Measurements from ENCODE around the gene HOOK2.
A peak's percentile ranks its signal among the peaks of the same experiment; 100 is the strongest.

The HOOK2 gene

GRCh38 chr19:12793290-12794195, 18.2 kb upstream of the HOOK2 start:
- no peaks in the 10 kb centered on the region for H3K36me3 ChIP-seq (ENCODE audit: insufficient read depth, low read length)
- H3K4me3 ChIP-seq (ENCODE audit: low read length, poor library complexity, severe bottlenecking), result peak overlapping the region; percentile 96
- H3K4me1 ChIP-seq (ENCODE audit: insufficient read depth, low read length, poor library complexity, severe bottlenecking), result peaks cover 35% of the 10 kb centered on the region
- peaks cover 21% of the 10 kb centered on the region for H3K79me2 ChIP-seq (ENCODE audit: insufficient read depth, low read length)
- peak overlapping the region; percentile 96 for H3K4me2 ChIP-seq (ENCODE audit: low read depth, low read length, poor library complexity, severe bottlenecking)
- peak overlapping the region; percentile 94 for H3K9ac ChIP-seq (ENCODE audit: low read depth, low read length, poor library complexity, severe bottlenecking)
- no peaks in the 10 kb centered on the region for H4K20me1 ChIP-seq (ENCODE audit: insufficient read depth, low read length, poor library complexity, severe bottlenecking)
- TF ChIP-seq, protein P1, sequence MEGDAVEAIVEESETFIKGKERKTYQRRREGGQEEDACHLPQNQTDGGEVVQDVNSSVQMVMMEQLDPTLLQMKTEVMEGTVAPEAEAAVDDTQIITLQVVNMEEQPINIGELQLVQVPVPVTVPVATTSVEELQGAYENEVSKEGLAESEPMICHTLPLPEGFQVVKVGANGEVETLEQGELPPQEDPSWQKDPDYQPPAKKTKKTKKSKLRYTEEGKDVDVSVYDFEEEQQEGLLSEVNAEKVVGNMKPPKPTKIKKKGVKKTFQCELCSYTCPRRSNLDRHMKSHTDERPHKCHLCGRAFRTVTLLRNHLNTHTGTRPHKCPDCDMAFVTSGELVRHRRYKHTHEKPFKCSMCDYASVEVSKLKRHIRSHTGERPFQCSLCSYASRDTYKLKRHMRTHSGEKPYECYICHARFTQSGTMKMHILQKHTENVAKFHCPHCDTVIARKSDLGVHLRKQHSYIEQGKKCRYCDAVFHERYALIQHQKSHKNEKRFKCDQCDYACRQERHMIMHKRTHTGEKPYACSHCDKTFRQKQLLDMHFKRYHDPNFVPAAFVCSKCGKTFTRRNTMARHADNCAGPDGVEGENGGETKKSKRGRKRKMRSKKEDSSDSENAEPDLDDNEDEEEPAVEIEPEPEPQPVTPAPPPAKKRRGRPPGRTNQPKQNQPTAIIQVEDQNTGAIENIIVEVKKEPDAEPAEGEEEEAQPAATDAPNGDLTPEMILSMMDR (conservative IDR thresholded peaks at IDR 0.05; ENCODE audit: low read length), result no peak
- no peak for TF ChIP-seq EZH2phosphoT487 (IDR thresholded peaks at IDR 0.05; ENCODE audit: borderline replicate concordance)
- no peaks in the 10 kb centered on the region; the same call in 1 of the 2 replicates for H3F3A ChIP-seq (ENCODE audit: low read depth)
- no peaks in the 10 kb centered on the region for H3K27me3 ChIP-seq (ENCODE audit: insufficient read depth, low read length, poor library complexity, severe bottlenecking)
- H3K9me3 ChIP-seq (ENCODE audit: insufficient read depth, low read depth, low read length), result no peaks in the 10 kb centered on the region
- H3K9me2 ChIP-seq (replicated peaks; ENCODE audit: low read depth, low read length), result no peaks in the 10 kb centered on the region
- H2AFZ ChIP-seq (ENCODE audit: low read length), result peak overlapping the region; percentile 78

- H3K36me3 ChIP-seq (ENCODE audit: insufficient read depth, low read length), result no peaks in the 10 kb centered on the region
These were observed 17.5 kb upstream of the HOOK2 start for GRCh38 chr19:12792853-12793289.

DNA sequence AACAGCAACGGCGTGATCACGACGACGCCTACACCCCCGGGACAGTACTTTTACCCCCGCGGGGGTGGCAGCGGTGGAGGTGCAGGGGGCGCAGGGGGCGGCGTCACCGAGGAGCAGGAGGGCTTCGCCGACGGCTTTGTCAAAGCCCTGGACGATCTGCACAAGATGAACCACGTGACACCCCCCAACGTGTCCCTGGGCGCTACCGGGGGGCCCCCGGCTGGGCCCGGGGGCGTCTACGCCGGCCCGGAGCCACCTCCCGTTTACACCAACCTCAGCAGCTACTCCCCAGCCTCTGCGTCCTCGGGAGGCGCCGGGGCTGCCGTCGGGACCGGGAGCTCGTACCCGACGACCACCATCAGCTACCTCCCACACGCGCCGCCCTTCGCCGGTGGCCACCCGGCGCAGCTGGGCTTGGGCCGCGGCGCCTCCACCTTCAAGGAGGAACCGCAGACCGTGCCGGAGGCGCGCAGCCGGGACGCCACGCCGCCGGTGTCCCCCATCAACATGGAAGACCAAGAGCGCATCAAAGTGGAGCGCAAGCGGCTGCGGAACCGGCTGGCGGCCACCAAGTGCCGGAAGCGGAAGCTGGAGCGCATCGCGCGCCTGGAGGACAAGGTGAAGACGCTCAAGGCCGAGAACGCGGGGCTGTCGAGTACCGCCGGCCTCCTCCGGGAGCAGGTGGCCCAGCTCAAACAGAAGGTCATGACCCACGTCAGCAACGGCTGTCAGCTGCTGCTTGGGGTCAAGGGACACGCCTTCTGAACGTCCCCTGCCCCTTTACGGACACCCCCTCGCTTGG, 16.9 kb upstream of the HOOK2 start:
- no peak for TF ChIP-seq EZH2phosphoT487 (IDR thresholded peaks at IDR 0.05; ENCODE audit: borderline replicate concordance)
- TF ChIP-seq, protein P1 (conservative IDR thresholded peaks at IDR 0.05; ENCODE audit: low read length), result no peak
- Histone ChIP-seq H3K4me3 (ENCODE audit: low read length, poor library complexity, severe bottlenecking) (peak overlapping the region; percentile 96), H3K9me2 (replicated peaks; ENCODE audit: low read depth, low read length) (no peaks in the 10 kb centered on the region), H2AFZ (ENCODE audit: low read length) (peak overlapping the region; percentile 78), H3F3A (ENCODE audit: low read depth) (no peaks in the 10 kb centered on the region; the same call in 1 of the 2 replicates), H3K36me3 (ENCODE audit: insufficient read depth, low read length) (no peaks in the 10 kb centered on the region), H3K79me2 (ENCODE audit: insufficient read depth, low read length) (peaks cover 21% of the 10 kb centered on the region), H3K9me3 (ENCODE audit: insufficient read depth, low read depth, low read length) (no peaks in the 10 kb centered on the region), H4K20me1 (ENCODE audit: insufficient read depth, low read length, poor library complexity, severe bottlenecking) (no peaks in the 10 kb centered on the region), H3K27me3 (ENCODE audit: insufficient read depth, low read length, poor library complexity, severe bottlenecking) (no peaks in the 10 kb centered on the region), H3K9ac (ENCODE audit: low read depth, low read length, poor library complexity, severe bottlenecking) (peak overlapping the region; percentile 94), H3K4me2 (ENCODE audit: low read depth, low read length, poor library complexity, severe bottlenecking) (peak overlapping the region; percentile 96), H3K4me1 (ENCODE audit: insufficient read depth, low read length, poor library complexity, severe bottlenecking) (peaks cover 35% of the 10 kb centered on the region)

More at GRCh38 chr19:12792853-12793289, 17.5 kb upstream of the HOOK2 start:
- Histone ChIP-seq H3K27me3 (ENCODE audit: insufficient read depth, low read length, poor library complexity, severe bottlenecking) (no peaks in the 10 kb centered on the region), H3K4me2 (ENCODE audit: low read depth, low read length, poor library complexity, severe bottlenecking) (peak overlapping the region; percentile 96), H4K20me1 (ENCODE audit: insufficient read depth, low read length, poor library complexity, severe bottlenecking) (no peaks in the 10 kb centered on the region), H3K4me1 (ENCODE audit: insufficient read depth, low read length, poor library complexity, severe bottlenecking) (peaks cover 35% of the 10 kb centered on the region), H3F3A (ENCODE audit: low read depth) (no peaks in the 10 kb centered on the region; the same call in 1 of the 2 replicates), H3K9me3 (ENCODE audit: insufficient read depth, low read depth, low read length) (no peaks in the 10 kb centered on the region), H3K79me2 (ENCODE audit: insufficient read depth, low read length) (peaks cover 21% of the 10 kb centered on the region), H3K9ac (ENCODE audit: low read depth, low read length, poor library complexity, severe bottlenecking) (peak overlapping the region; percentile 94), H3K9me2 (replicated peaks; ENCODE audit: low read depth, low read length) (no peaks in the 10 kb centered on the region), H3K4me3 (ENCODE audit: low read length, poor library complexity, severe bottlenecking) (peak overlapping the region; percentile 96), H2AFZ (ENCODE audit: low read length) (peak overlapping the region; percentile 78)
- no peak for TF ChIP-seq EZH2phosphoT487 (IDR thresholded peaks at IDR 0.05; ENCODE audit: borderline replicate concordance)
- TF ChIP-seq, protein P1 (conservative IDR thresholded peaks at IDR 0.05; ENCODE audit: low read length), result no peak
